Smooth muscle cell (in vitro differentiated cells): ENCODE measurements around the gene PCSK6. TPM values are rescaled to one million over a fixed set of nuclear protein-coding genes. Genes with fewer than 3 reads are reported as not detected.

ENCODE experiments used
- DNase-seq: peaks from one replicate; lab custom pipeline; 2025; ENCODE audit not compliant: unreplicated experiment; lab: John Stamatoyannopoulos, UW
- H2AFZ ChIP-seq: fragments of 200-600 bp; sonication (generic); 2 replicates; pipeline ENCODE4 v1.6.0; 2016; ENCODE audit warnings: antibody characterized with exemption, low read depth, mild to moderate bottlenecking
- H3F3A ChIP-seq: fragments of 200-600 bp; sonication (generic); 2 replicates; pipeline ENCODE4 v1.6.0; 2017; ENCODE audit warnings: antibody characterized with exemption, low read depth
- H3K27ac ChIP-seq: fragments of 200-600 bp; sonication (generic); 2 replicates; pipeline ENCODE4 v1.5.1; 2016; ENCODE audit warnings: low read depth, mild to moderate bottlenecking
- H3K27me3 ChIP-seq: fragments of 200-600 bp; sonication (generic); 2 replicates; pipeline ENCODE4 v1.6.1; 2016; ENCODE audit warnings: low read depth, mild to moderate bottlenecking
- H3K36me3 ChIP-seq: fragments of 200-600 bp; sonication (generic); 2 replicates; pipeline ENCODE4 v1.5.1; 2016; ENCODE audit warnings: low read depth
- H3K4me1 ChIP-seq: fragments of 200-600 bp; sonication (generic); 2 replicates; pipeline ENCODE4 v1.5.1; 2016; ENCODE audit warnings: low read depth
- H3K4me2 ChIP-seq: fragments of 200-600 bp; sonication (generic); 2 replicates; pipeline ENCODE4 v1.6.0; 2016; ENCODE audit warnings: mild to moderate bottlenecking
- H3K4me3 ChIP-seq: fragments of 200-600 bp; sonication (generic); 2 replicates; pipeline ENCODE4 v1.5.1; 2016; ENCODE audit warnings: mild to moderate bottlenecking
- H3K79me2 ChIP-seq: fragments of 200-600 bp; sonication (generic); 2 replicates; pipeline ENCODE4 v1.6.0; 2016; ENCODE audit warnings: low read depth, mild to moderate bottlenecking
- H3K9ac ChIP-seq: fragments of 200-600 bp; sonication (generic); 2 replicates; pipeline ENCODE4 v1.6.0; 2016; ENCODE audit warnings: low read depth
- H3K9me3 ChIP-seq: fragments of 200-600 bp; sonication (generic); replicated peaks from 2 replicates; pipeline ENCODE4 v1.5.1; 2016; ENCODE audit warnings: low read depth
- H4K20me1 ChIP-seq: fragments of 200-600 bp; sonication (generic); 2 replicates; pipeline ENCODE4 v1.6.0; 2016; ENCODE audit warnings: low read depth
- CTCF ChIP-seq: fragments of 200-600 bp; sonication (generic); IDR thresholded peaks from 2 replicates; pipeline ENCODE4 v1.5.1; 2017; ENCODE audit warnings: borderline replicate concordance, mild to moderate bottlenecking, antibody characterized with exemption; ENCODE audit not compliant: insufficient read depth, poor library complexity, severe bottlenecking
- WGBS: methylation state at CpG from one replicate; pipeline ENCODE4 v1.1.7; 2016; ENCODE audit warnings: low lambda C conversion rate; 5-methylcytosine and 5-hydroxymethylcytosine counted together
- polyA plus RNA-seq: library from polyadenylated mRNA; unstranded; fragments of >200 nt; fragmentation: Nextera tagmentation; extraction: Ambion mirVana; gene quantifications from 2 replicates; pipeline ENCODE4 v1.2.1, GENCODE V29; 2016
- total RNA-seq: library from RNA; depleted of rRNA; stranded (reverse); fragments of >200 nt; gene quantifications from 2 replicates; pipeline ENCODE4 v1.2.3, GENCODE V29; 2014

Gene PCSK6
- total and polyA plus RNA-seq, 2 experiments from 2014 or later: 17.5 TPM

- H3K79me2 ChIP-seq: no peaks in the 10 kb centered on the region
These were observed 39.8 kb downstream of the PCSK6 start for GRCh38 chr15:101449471-101450402.

GRCh38 chr15:101448336-101448735, 41.2 kb downstream of the PCSK6 start:
- H2AFZ ChIP-seq: no peak overlapping the region
- no peak overlapping the region for H3K4me2 ChIP-seq
- no peaks in the 10 kb centered on the region for H3F3A ChIP-seq
- H4K20me1 ChIP-seq: no peaks in the 10 kb centered on the region
- no peaks in the 10 kb centered on the region for H3K9me3 ChIP-seq
- H3K4me3 ChIP-seq: no peak overlapping the region
- H3K4me1 ChIP-seq: peaks cover 7% of the 10 kb centered on the region
- H3K79me2 ChIP-seq: no peaks in the 10 kb centered on the region
- no peaks in the 10 kb centered on the region for H3K27me3 ChIP-seq
- H3K9ac ChIP-seq: no peak overlapping the region
- WGBS: 98% methylated on average over 3 of the region's 3 CpGs
- no peak for DNase-seq
- H3K36me3 ChIP-seq: no peaks in the 10 kb centered on the region
- no peak overlapping the region for H3K27ac ChIP-seq
- no peak for TF ChIP-seq CTCF

More at GRCh38 chr15:101449471-101450402, 39.8 kb downstream of the PCSK6 start:
- Histone ChIP-seq H3F3A (no peaks in the 10 kb centered on the region), H3K36me3 (no peaks in the 10 kb centered on the region), H3K4me2 (no peak overlapping the region), H3K27me3 (no peaks in the 10 kb centered on the region), H3K4me3 (no peak overlapping the region), H4K20me1 (no peaks in the 10 kb centered on the region), H3K27ac (no peak overlapping the region), H3K9ac (no peak overlapping the region), H3K9me3 (no peaks in the 10 kb centered on the region), H2AFZ (no peak overlapping the region), H3K4me1 (peaks cover 8% of the 10 kb centered on the region)
- TF ChIP-seq CTCF: no peak
- 88% methylated on average over 21 of the region's 21 CpGs for WGBS
- no peak for DNase-seq

GRCh38 chr15:101447561-101448071, 41.9 kb downstream of the PCSK6 start:
- H3K27ac ChIP-seq: no peak overlapping the region
- no peak for DNase-seq
- no peaks in the 10 kb centered on the region for H3F3A ChIP-seq
- H4K20me1 ChIP-seq: no peaks in the 10 kb centered on the region
- no peak overlapping the region for H3K9ac ChIP-seq
- H3K27me3 ChIP-seq: no peaks in the 10 kb centered on the region
- H3K4me2 ChIP-seq: no peak overlapping the region
- TF ChIP-seq CTCF: no peak
- no peaks in the 10 kb centered on the region for H3K79me2 ChIP-seq
- 91% methylated on average over 20 of the region's 20 CpGs for WGBS
- no peaks in the 10 kb centered on the region for H3K36me3 ChIP-seq
- H2AFZ ChIP-seq: no peak overlapping the region
- H3K4me1 ChIP-seq: peaks cover under 1% of the 10 kb centered on the region
- no peaks in the 10 kb centered on the region for H3K9me3 ChIP-seq
- H3K4me3 ChIP-seq: no peak overlapping the region
